H9 (cell line): ENCODE measurements around the gene CD86. TPM values are rescaled to one million over a fixed set of nuclear protein-coding genes. Genes with fewer than 3 reads are reported as not detected.

Experiments
- DNase-seq: peaks from one replicate; pipeline ENCODE4 v3.0.0-alpha.2; 2017
- H2AFZ ChIP-seq: one replicate; pipeline ENCODE4 v1.6.1; 2013; ENCODE audit warnings: mild to moderate bottlenecking, low read length, control low read depth, moderate library complexity
- H2AK5ac ChIP-seq: 2 replicates; pipeline ENCODE4 v1.6.1; 2013; ENCODE audit warnings: low read length, control low read depth, mixed read lengths; ENCODE audit not compliant: insufficient read length
- H2BK120ac ChIP-seq: one replicate; pipeline ENCODE4 v1.6.1; 2013; ENCODE audit warnings: low read depth, mild to moderate bottlenecking, low read length, control low read depth, inconsistent platforms; ENCODE audit not compliant: poor library complexity, severe bottlenecking
- H2BK12ac ChIP-seq: 2 replicates; pipeline ENCODE4 v1.6.1; 2013; ENCODE audit warnings: low read length, control low read depth, mixed read lengths, low read depth; ENCODE audit not compliant: insufficient read length
- H2BK15ac ChIP-seq: 2 replicates; pipeline ENCODE4 v1.6.1; 2013; ENCODE audit warnings: low read depth, low read length, control low read depth
- H2BK20ac ChIP-seq: one replicate; pipeline ENCODE4 v1.6.1; 2013; ENCODE audit warnings: low read depth, mild to moderate bottlenecking, low read length, control low read depth, inconsistent platforms; ENCODE audit not compliant: poor library complexity, severe bottlenecking
- H2BK5ac ChIP-seq: 2 replicates; pipeline ENCODE4 v1.6.1; 2013; ENCODE audit warnings: low read length, control low read depth, mixed read lengths; ENCODE audit not compliant: insufficient read length
- H3K14ac ChIP-seq: 2 replicates; pipeline ENCODE4 v1.6.1; 2013; ENCODE audit warnings: low read length, control low read depth; ENCODE audit not compliant: insufficient read depth
- H3K18ac ChIP-seq: 2 replicates; pipeline ENCODE4 v1.6.1; 2013; ENCODE audit warnings: low read depth, mild to moderate bottlenecking, mixed read lengths, low read length, control low read depth; ENCODE audit not compliant: insufficient read length
- H3K23ac ChIP-seq: 2 replicates; pipeline ENCODE4 v1.6.1; 2013; ENCODE audit warnings: low read length, control low read depth, mixed read lengths, low read depth; ENCODE audit not compliant: insufficient read length
- H3K23me2 ChIP-seq: 2 replicates; pipeline ENCODE4 v1.6.1; 2013; ENCODE audit warnings: low read depth, mild to moderate bottlenecking, mixed read lengths, low read length, control low read depth; ENCODE audit not compliant: insufficient read length, poor library complexity, severe bottlenecking
- H3K27ac ChIP-seq: 2 replicates; pipeline ENCODE4 v1.5.1; 2013; ENCODE audit warnings: low read length, control low read depth, mixed read lengths, low read depth; ENCODE audit not compliant: insufficient read length
- H3K27me3 ChIP-seq: 2 replicates; pipeline ENCODE4 v1.6.1; 2013; ENCODE audit warnings: low read length, control low read depth, inconsistent platforms; ENCODE audit not compliant: insufficient read depth
- H3K4ac ChIP-seq: 2 replicates; pipeline ENCODE4 v1.6.1; 2013; ENCODE audit warnings: low read depth, mild to moderate bottlenecking, control low read depth, inconsistent platforms, low read length, moderate library complexity
- H3K4me1 ChIP-seq: 2 replicates; pipeline ENCODE4 v1.6.1; 2013; ENCODE audit warnings: low read length, control low read depth, inconsistent platforms; ENCODE audit not compliant: insufficient read depth
- H3K4me2 ChIP-seq: 2 replicates; pipeline ENCODE4 v1.6.1; 2013; ENCODE audit warnings: low read length, control low read depth, mixed read lengths; ENCODE audit not compliant: insufficient read length, insufficient read depth
- H3K56ac ChIP-seq: 2 replicates; pipeline ENCODE4 v1.6.1; 2013; ENCODE audit warnings: low read depth, mild to moderate bottlenecking, mixed read lengths, low read length, control low read depth; ENCODE audit not compliant: insufficient read length
- H3K79me1 ChIP-seq: 2 replicates; pipeline ENCODE4 v1.6.1; 2013; ENCODE audit warnings: low read depth, mild to moderate bottlenecking, moderate library complexity, low read length, control low read depth, inconsistent platforms; ENCODE audit not compliant: insufficient read depth, poor library complexity, severe bottlenecking
- H3K79me2 ChIP-seq: 2 replicates; pipeline ENCODE4 v1.6.1; 2013; ENCODE audit warnings: low read length, control low read depth, inconsistent platforms; ENCODE audit not compliant: insufficient read depth
- H3K9ac ChIP-seq: 2 replicates; pipeline ENCODE4 v1.6.1; 2013; ENCODE audit warnings: low read length, control low read depth, mixed read lengths; ENCODE audit not compliant: insufficient read length; ENCODE audit errors: extremely low read depth
- H3K9me3 ChIP-seq: one replicate; pipeline ENCODE4 v1.6.1; 2013; ENCODE audit warnings: low read depth, low read length, inconsistent platforms; ENCODE audit not compliant: control insufficient read depth
- H3T11ph ChIP-seq: one replicate; pipeline ENCODE4 v1.6.1; 2013; ENCODE audit warnings: mild to moderate bottlenecking, low read length, control low read depth, inconsistent platforms
- H4K20me1 ChIP-seq: one replicate; pipeline ENCODE4 v1.6.1; 2013; ENCODE audit not compliant: control insufficient read depth, insufficient read length, insufficient read depth
- H4K5ac ChIP-seq: 2 replicates; pipeline ENCODE4 v1.6.1; 2013; ENCODE audit warnings: low read depth, mild to moderate bottlenecking, mixed read lengths, low read length, control low read depth; ENCODE audit not compliant: insufficient read length
- H4K8ac ChIP-seq: replicated peaks from 2 replicates; pipeline ENCODE4 v1.6.1; 2013; ENCODE audit warnings: low read length, control low read depth, mixed read lengths, low read depth; ENCODE audit not compliant: insufficient read length
- H4K91ac ChIP-seq: 2 replicates; pipeline ENCODE4 v1.6.1; 2013; ENCODE audit warnings: low read depth, mild to moderate bottlenecking, moderate library complexity, mixed read lengths, low read length, control low read depth; ENCODE audit not compliant: insufficient read length
- H3K27ac Mint-ChIP-seq, 3 experiments: 2 replicates in 2 of 3; 3 replicates in 1 of 3; pipeline ENCODE4 v1.8.0; 2020 to 2021; ENCODE audit warnings: mixed read lengths in 3 of 3, mild to moderate bottlenecking in 1 of 3, moderate library complexity in 1 of 3
- H3K27me3 Mint-ChIP-seq: 2 replicates; pipeline ENCODE4 v1.8.0; 2021; ENCODE audit warnings: low read depth, mild to moderate bottlenecking, moderate library complexity, mixed read lengths
- H3K36me3 Mint-ChIP-seq, 3 experiments: 2 replicates in 2 of 3; 3 replicates in 1 of 3; pipeline ENCODE4 v1.8.0; 2020 to 2021; ENCODE audit warnings: low read depth in 3 of 3, mixed read lengths in 3 of 3; ENCODE audit not compliant: insufficient read depth in 1 of 3
- H3K4me1 Mint-ChIP-seq, 2 experiments: 2 replicates each; pipeline ENCODE4 v1.8.0; 2020; ENCODE audit warnings: mixed read lengths in 2 of 2
- H3K4me3 Mint-ChIP-seq, 2 experiments: 2 replicates in 1 of 2; 3 replicates in 1 of 2; pipeline ENCODE4 v1.8.0; 2020 to 2021; ENCODE audit warnings: mild to moderate bottlenecking in 2 of 2, mixed read lengths in 2 of 2, moderate library complexity in 1 of 2
- H3K9me3 Mint-ChIP-seq, 2 experiments: 2 replicates in 1 of 2; 3 replicates in 1 of 2; pipeline ENCODE4 v1.8.0; 2020; ENCODE audit warnings: mild to moderate bottlenecking in 2 of 2, mixed read lengths in 2 of 2, moderate library complexity in 1 of 2
- CTCF ChIP-seq: fragments of 200-600 bp; sonication (generic); conservative IDR thresholded peaks from 3 replicates; pipeline ENCODE4 v1.8.0; 2021; ENCODE audit warnings: antibody characterized with exemption, mild to moderate bottlenecking
- WGBS: extraction: QIAGEN DNeasy Blood & Tissue Kit; methylation state at CpG from one replicate; pipeline ENCODE4 v1.1.7; 2013; ENCODE audit warnings: missing lambda C conversion rate, low lambda C conversion rate, mixed read lengths; ENCODE audit not compliant: insufficient read length; ENCODE audit errors: extremely low coverage; 5-methylcytosine and 5-hydroxymethylcytosine counted together
- total RNA-seq: library from RNA; stranded (reverse); gene quantifications from 2 replicates; pipeline ENCODE4 v1.2.1, GENCODE V29; 2021

Gene CD86
- total RNA-seq, 1 experiment from 2014 or later, result not detected

- no peak overlapping the region for H3K9ac ChIP-seq
- no peaks in the 10 kb centered on the region for H3K9me3 ChIP-seq
- no peak for TF ChIP-seq CTCF
- no peaks in the 10 kb centered on the region for H4K20me1 ChIP-seq
- no peak overlapping the region for H3K14ac ChIP-seq
- no peak overlapping the region for H2BK12ac ChIP-seq
- no peak overlapping the region for H2AK5ac ChIP-seq
- no peak overlapping the region for H2AFZ ChIP-seq
- Mint-ChIP-seq H3K36me3 (no peaks in the 10 kb centered on the region), H3K4me3 (no peak overlapping the region), H3K27me3 (no peaks in the 10 kb centered on the region; the same call in 1 of the 2 replicates), H3K9me3 (no peaks in the 10 kb centered on the region), H3K4me1 (peaks cover 0 to 9% of the 10 kb centered on the region in 2 experiments; a peak in 2 of 4 replicates), H3K27ac (no peak overlapping the region)
- no peaks in the 10 kb centered on the region for H3K79me1 ChIP-seq
- no peak overlapping the region for H2BK15ac ChIP-seq
- H4K5ac ChIP-seq, result no peak overlapping the region
- H3K27me3 ChIP-seq, result no peaks in the 10 kb centered on the region
- no peak overlapping the region for H2BK5ac ChIP-seq
- no peaks in the 10 kb centered on the region for H3K23me2 ChIP-seq
- no peak for DNase-seq
- no peak overlapping the region for H2BK20ac ChIP-seq
- H2BK120ac ChIP-seq, result no peak overlapping the region
- H3K4me1 ChIP-seq, result no peaks in the 10 kb centered on the region
- no peak overlapping the region for H3K56ac ChIP-seq
- H4K91ac ChIP-seq, result no peak overlapping the region
- H4K8ac ChIP-seq, result no peak overlapping the region
- H3K4ac ChIP-seq, result no peak overlapping the region
- no peak overlapping the region for H3K18ac ChIP-seq
- H3K79me2 ChIP-seq, result no peaks in the 10 kb centered on the region
- no peak overlapping the region for H3K4me2 ChIP-seq
- no peak overlapping the region for H3T11ph ChIP-seq
- no CpG with 5 or more reads among the region's 8 CpGs for WGBS
- no peak overlapping the region for H3K23ac ChIP-seq
- no peak overlapping the region for H3K27ac ChIP-seq
These were observed 49.5 kb downstream of the CD86 start for GRCh38 chr3:122104515-122105194.
